NT2/D1 (cell line): ENCODE results near the gene ZNF574.

Experiments
- YY1 ChIP-seq: IDR thresholded peaks from 2 replicates; pipeline ENCODE4 v1.6.1; 2011; ENCODE audit not compliant: insufficient read length, insufficient read depth
- ZNF274 ChIP-seq: IDR thresholded peaks from 2 replicates; pipeline ENCODE4 v1.6.1; 2011; ENCODE audit warnings: mild to moderate bottlenecking, low read depth, low read length

- TF ChIP-seq YY1 (no peak), ZNF274 (no peak)
These were observed 10.3 kb downstream of the ZNF574 start for GRCh38 chr19:42086188-42086736.
